Suppressor macrophage (primary cell): ENCODE results near the gene SHISA4.
"Not testable (repeated sequence)": the region's sequence is repeated elsewhere in the genome, so short reads cannot be mapped to it uniquely, and the experiment has no call there.

ENCODE experiments used
- DNase-seq, 4 experiments: peaks; one replicate each; pipeline ENCODE4 v3.0.0-alpha.2; 2020 to 2022
- total RNA-seq, 17 experiments: gene quantifications; one replicate each; lab custom pipeline; 2026; ENCODE audit warnings: mixed read lengths in 6 of 17, inconsistent platforms in 3 of 17; lab: John Stamatoyannopoulos, UW

The SHISA4 gene
- 0.13 to 2.0 (median 0.58) reads per million in 17 experiments for total RNA-seq

- peak; percentile 43 to 75 (median 53) for DNase-seq
Observed at GRCh38 chr1:201888282-201889089, at the start of gene SHISA4. Gene SHISA4, plus strand, starts transcription at chr1:201888898. Its CDS starts 97 bp downstream, at chr1:201888995.

GRCh38 chr1:201839089-201839488, 49.6 kb upstream of the SHISA4 start:
- DNase-seq, result not testable (repeated sequence)

GRCh38 chr1:201840055-201840454, 48.6 kb upstream of the SHISA4 start:
- no peak for DNase-seq

- DNase-seq, result no peak
Observed at GRCh38 chr1:201840490-201840889, 48.2 kb upstream of the SHISA4 start.

- peak in 2 of 4 experiments; percentile 5 to 22 for DNase-seq
Observed at GRCh38 chr1:201841265-201841912, 47.3 kb upstream of the SHISA4 start.

GRCh38 chr1:201842472-201843027, 46.1 kb upstream of the SHISA4 start:
- DNase-seq, result peak; percentile 20 to 57 (median 48)

- DNase-seq, result peak in 2 of 4 experiments; percentile 15 to 49
Observed at GRCh38 chr1:201845331-201846083, 43.2 kb upstream of the SHISA4 start.

- DNase-seq, result no peak
Observed at GRCh38 chr1:201847150-201847549, 41.5 kb upstream of the SHISA4 start.

GRCh38 chr1:201848230-201848629, 40.5 kb upstream of the SHISA4 start:
- no peak for DNase-seq

GRCh38 chr1:201849372-201850052, 39.2 kb upstream of the SHISA4 start:
- DNase-seq, result no peak

GRCh38 chr1:201850053-201850397, 38.7 kb upstream of the SHISA4 start:
- DNase-seq, result no peak

- no peak for DNase-seq
Observed at GRCh38 chr1:201851949-201852348, 36.7 kb upstream of the SHISA4 start.

GRCh38 chr1:201856722-201857121, 32.0 kb upstream of the SHISA4 start:
- DNase-seq, result not testable (repeated sequence)

- DNase-seq, result no peak
Observed at GRCh38 chr1:201859424-201859823, 29.3 kb upstream of the SHISA4 start.

- DNase-seq, result no peak
Observed at GRCh38 chr1:201861448-201861847, 27.2 kb upstream of the SHISA4 start.

- DNase-seq, result no peak
Observed at GRCh38 chr1:201870397-201870796, 18.3 kb upstream of the SHISA4 start.

GRCh38 chr1:201874672-201875071, 14.0 kb upstream of the SHISA4 start:
- no peak for DNase-seq

- DNase-seq, result peak in 2 of 4 experiments; percentile 38 to 44
Observed at GRCh38 chr1:201876148-201876818, 12.4 kb upstream of the SHISA4 start.

GRCh38 chr1:201877877-201878401, 10.8 kb upstream of the SHISA4 start:
- peak; percentile 44 to 64 (median 56) for DNase-seq

- DNase-seq, result peak in 3 of 4 experiments; percentile 47 to 51 (median 49)
Observed at GRCh38 chr1:201880928-201881571, 7.6 kb upstream of the SHISA4 start.

- no peak for DNase-seq
Observed at GRCh38 chr1:201881617-201882016, 7.1 kb upstream of the SHISA4 start.
